Prostate gland (tissue), 2 donors: Measurements from ENCODE around the gene TAS2R42. TPM values are rescaled to one million over a fixed set of nuclear protein-coding genes. Genes with fewer than 3 reads are reported as not detected.

Experiments used
- DNase-seq: peaks from one replicate; pipeline ENCODE4 v3.0.0-alpha.2; 2019; ENCODE audit warnings: low spot score
- H3K27ac ChIP-seq, 2 donors: fragments of 200-600 bp; sonication (generic); 2 replicates each; pipeline ENCODE4 v1.5.1; 2017 to 2019
- H3K27me3 ChIP-seq: fragments of 200-600 bp; sonication (generic); replicated peaks from 2 replicates; pipeline ENCODE4 v1.5.1; 2019; ENCODE audit not compliant: insufficient read depth
- H3K36me3 ChIP-seq, 2 donors: fragments of 200-600 bp; sonication (generic); 1 replicate in 1 of 2; 2 replicates in 1 of 2; pipeline versions ENCODE4 v1.5.1 to v1.8.1; 2017 to 2019
- H3K4me1 ChIP-seq: fragments of 200-600 bp; sonication (generic); replicated peaks from 2 replicates; pipeline ENCODE4 v1.5.1; 2019
- H3K4me3 ChIP-seq, 2 donors: fragments of 200-600 bp; sonication (generic); 2 replicates each; pipeline ENCODE4 v1.5.1; 2017 to 2019
- H3K9me3 ChIP-seq: fragments of 200-600 bp; sonication (generic); 2 replicates; pipeline ENCODE4 v1.5.1; 2017
- POLR2A ChIP-seq: fragments of 450-650 bp; IDR thresholded peaks from one replicate; pipeline ENCODE4 v1.6.1; 2016; ENCODE audit warnings: antibody characterized with exemption, mild to moderate bottlenecking
- POLR2AphosphoS5 ChIP-seq: sonication (generic); formaldehyde crosslinking; IDR thresholded peaks from one replicate; pipeline ENCODE4 v1.6.1; 2017; ENCODE audit warnings: antibody characterized with exemption
- WGBS: methylation state at CpG from one replicate; pipeline ENCODE4 v1.1.5; 2018; 5-methylcytosine and 5-hydroxymethylcytosine counted together
- intact Hi-C: fragments of 100-400 bp; cut with DNase I; formaldehyde crosslinking; loops from one replicate; pipeline ENCODE4 v1.14.2; 2022
- total RNA-seq, 2 donors: library from RNA; depleted of rRNA; stranded (reverse); fragments of >200 nt; gene quantifications; one replicate each; pipeline ENCODE4 v1.1.0, GENCODE V29; 2016
- TF ChIP-seq, protein P1 (sequence below), 4 experiments: fragments of 200-600 bp in 2 of 4; fragments of 450-650 bp in 2 of 4; sonication (generic) in 2 of 4; IDR thresholded peaks; 1 replicate in 3 of 4; 2 replicates in 1 of 4; pipeline ENCODE4 v1.5.1; 2016 to 2019; ENCODE audit warnings: antibody characterized with exemption in 4 of 4, mild to moderate bottlenecking in 2 of 4, moderate library complexity in 2 of 4

Gene TAS2R42
- total RNA-seq, 2 donors from 2014 or later, result not detected

GRCh38 chr12:11166300-11166699 lies 20.4 kb downstream of the TAS2R42 start:
- Histone ChIP-seq H3K27ac (no peak overlapping the region), H3K9me3 (no peaks in the 10 kb centered on the region), H3K36me3 (no peaks in the 10 kb centered on the region), H3K27me3 (no peaks in the 10 kb centered on the region), H3K4me1 (no peaks in the 10 kb centered on the region), H3K4me3 (no peak overlapping the region)
- intact Hi-C loops, result no loop called here
- TF ChIP-seq, protein P1, sequence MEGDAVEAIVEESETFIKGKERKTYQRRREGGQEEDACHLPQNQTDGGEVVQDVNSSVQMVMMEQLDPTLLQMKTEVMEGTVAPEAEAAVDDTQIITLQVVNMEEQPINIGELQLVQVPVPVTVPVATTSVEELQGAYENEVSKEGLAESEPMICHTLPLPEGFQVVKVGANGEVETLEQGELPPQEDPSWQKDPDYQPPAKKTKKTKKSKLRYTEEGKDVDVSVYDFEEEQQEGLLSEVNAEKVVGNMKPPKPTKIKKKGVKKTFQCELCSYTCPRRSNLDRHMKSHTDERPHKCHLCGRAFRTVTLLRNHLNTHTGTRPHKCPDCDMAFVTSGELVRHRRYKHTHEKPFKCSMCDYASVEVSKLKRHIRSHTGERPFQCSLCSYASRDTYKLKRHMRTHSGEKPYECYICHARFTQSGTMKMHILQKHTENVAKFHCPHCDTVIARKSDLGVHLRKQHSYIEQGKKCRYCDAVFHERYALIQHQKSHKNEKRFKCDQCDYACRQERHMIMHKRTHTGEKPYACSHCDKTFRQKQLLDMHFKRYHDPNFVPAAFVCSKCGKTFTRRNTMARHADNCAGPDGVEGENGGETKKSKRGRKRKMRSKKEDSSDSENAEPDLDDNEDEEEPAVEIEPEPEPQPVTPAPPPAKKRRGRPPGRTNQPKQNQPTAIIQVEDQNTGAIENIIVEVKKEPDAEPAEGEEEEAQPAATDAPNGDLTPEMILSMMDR (IDR thresholded peaks at IDR 0.05), result no peak
- no peak for TF ChIP-seq POLR2AphosphoS5
- TF ChIP-seq POLR2A, result no peak
- DNase-seq, result no peak

DNA sequence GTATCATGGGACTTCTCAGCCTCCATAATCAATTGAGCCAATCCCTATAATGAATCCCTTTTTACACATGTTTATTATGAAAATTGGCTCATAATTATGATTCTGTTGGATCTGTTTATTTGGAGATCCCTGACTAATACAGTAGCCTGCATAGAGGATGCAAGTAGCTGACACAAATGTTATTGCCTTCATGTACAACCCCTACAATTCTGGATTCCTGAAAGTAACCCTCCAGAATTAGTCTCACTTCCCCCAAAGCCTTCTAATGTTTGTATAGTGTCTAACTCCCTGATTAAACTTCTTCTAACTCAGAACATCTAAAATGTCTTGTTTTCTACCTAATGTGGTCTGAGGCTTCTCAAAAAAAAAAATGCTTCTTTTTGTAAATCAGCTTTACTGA lies 22.4 kb downstream of the TAS2R42 start:
- H3K9me3 ChIP-seq, result no peaks in the 10 kb centered on the region
- no peak overlapping the region for H3K27ac ChIP-seq
- no peaks in the 10 kb centered on the region for H3K36me3 ChIP-seq
- H3K4me1 ChIP-seq, result no peaks in the 10 kb centered on the region
- no peak for TF ChIP-seq POLR2A
- no peak for TF ChIP-seq POLR2AphosphoS5
- TF ChIP-seq, protein P1 (IDR thresholded peaks at IDR 0.05), result no peak
- intact Hi-C loops, result no loop called here
- DNase-seq, result no peak
- H3K27me3 ChIP-seq, result no peaks in the 10 kb centered on the region
- H3K4me3 ChIP-seq, result no peak overlapping the region

DNA sequence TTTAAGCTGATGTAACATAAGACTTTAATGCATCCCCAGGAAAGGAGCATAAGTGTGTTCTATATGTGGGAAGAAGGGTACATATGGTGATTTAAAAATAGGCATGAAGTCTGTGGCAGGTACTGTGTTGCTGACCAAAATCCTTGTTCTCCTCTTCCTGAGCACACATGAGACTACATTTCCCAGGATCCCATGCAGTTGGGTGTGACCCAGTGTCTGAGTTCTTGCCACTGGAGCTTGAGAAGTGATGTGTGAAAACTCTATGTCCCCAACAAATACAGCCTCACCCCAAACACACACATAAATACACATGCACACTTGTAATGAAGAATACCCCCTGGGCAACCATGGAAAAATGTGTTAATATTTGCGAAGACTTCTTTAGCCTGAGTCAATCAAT lies 24.2 kb downstream of the TAS2R42 start:
- WGBS, result 100% methylated on average over 1 of the region's 1 CpG
- H3K4me1 ChIP-seq, result no peaks in the 10 kb centered on the region
- DNase-seq, result no peak

GRCh38 chr12:11158885-11159444 lies 27.8 kb downstream of the TAS2R42 start:
- TF ChIP-seq POLR2A, result no peak
- TF ChIP-seq POLR2AphosphoS5, result no peak
- TF ChIP-seq, protein P1 (IDR thresholded peaks at IDR 0.05), result no peak
- Histone ChIP-seq H3K4me3 (no peak overlapping the region), H3K9me3 (no peaks in the 10 kb centered on the region), H3K4me1 (no peaks in the 10 kb centered on the region), H3K27ac (no peak overlapping the region), H3K27me3 (no peaks in the 10 kb centered on the region), H3K36me3 (no peaks in the 10 kb centered on the region)
- WGBS, result 48% methylated on average over 5 of the region's 5 CpGs
- intact Hi-C loops, result no loop called here
- DNase-seq, result no peak

More for the DNA sequence above, 24.2 kb downstream of the TAS2R42 start:
- no peaks in the 10 kb centered on the region for H3K27me3 ChIP-seq
- intact Hi-C loops, result no loop called here
- no peaks in the 10 kb centered on the region for H3K9me3 ChIP-seq
- no peak overlapping the region for H3K4me3 ChIP-seq
- no peak for TF ChIP-seq POLR2A
- no peak for TF ChIP-seq POLR2AphosphoS5
- TF ChIP-seq, protein P1 (IDR thresholded peaks at IDR 0.05), result no peak
- H3K27ac ChIP-seq, result no peak overlapping the region
- no peaks in the 10 kb centered on the region for H3K36me3 ChIP-seq

DNA sequence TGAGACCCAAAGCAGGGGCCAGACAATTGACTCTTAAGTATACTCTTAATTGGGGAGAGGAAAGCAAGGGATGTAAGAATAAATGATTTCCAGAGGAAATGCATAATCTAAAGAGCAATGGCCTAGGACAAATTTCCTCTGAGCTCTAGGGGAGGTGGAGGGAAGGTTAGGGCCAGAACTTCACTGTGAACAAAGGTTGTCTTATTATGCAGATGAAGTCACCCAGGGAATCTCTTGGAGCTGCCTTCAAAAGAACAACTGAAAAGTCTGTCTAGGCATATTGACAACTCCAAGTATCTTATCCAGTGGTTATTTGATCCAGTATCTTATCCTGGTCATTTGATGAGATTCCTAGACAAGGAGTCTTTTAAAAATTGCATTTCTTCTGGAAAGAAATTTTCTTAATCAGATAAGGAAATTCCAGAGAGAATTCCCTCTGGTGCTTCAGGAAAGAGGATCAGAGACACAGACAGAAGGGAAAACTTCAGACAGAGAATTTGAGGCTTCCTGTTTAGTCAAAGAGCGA lies 32.3 kb downstream of the TAS2R42 start:
- H3K4me1 ChIP-seq, result no peaks in the 10 kb centered on the region
- no peaks in the 10 kb centered on the region for H3K9me3 ChIP-seq
- 90% methylated on average over 1 of the region's 1 CpG for WGBS
- no peak for DNase-seq
- H3K36me3 ChIP-seq, result no peaks in the 10 kb centered on the region
- no peaks in the 10 kb centered on the region for H3K27me3 ChIP-seq
- no peak overlapping the region for H3K27ac ChIP-seq
- intact Hi-C loops, result no loop called here
- TF ChIP-seq POLR2A (no peak), POLR2AphosphoS5 (no peak)
- TF ChIP-seq, protein P1 (IDR thresholded peaks at IDR 0.05), result no peak
- H3K4me3 ChIP-seq, result no peak overlapping the region
